Loucy (cell line): ENCODE data around the gene RNF126.

Source experiments
- CTCF ChIP-seq: fragments of 200-600 bp; sonication (generic); conservative IDR thresholded peaks from 2 replicates; pipeline ENCODE4 v1.5.1; 2014; ENCODE audit warnings: mild to moderate bottlenecking, antibody characterized with exemption, low read length
- EZH2phosphoT487 ChIP-seq: fragments of 200-600 bp; IDR thresholded peaks from 2 replicates; pipeline ENCODE4 v1.6.1; 2018; ENCODE audit warnings: antibody characterized with exemption, mild to moderate bottlenecking, moderate library complexity, borderline replicate concordance

DNA sequence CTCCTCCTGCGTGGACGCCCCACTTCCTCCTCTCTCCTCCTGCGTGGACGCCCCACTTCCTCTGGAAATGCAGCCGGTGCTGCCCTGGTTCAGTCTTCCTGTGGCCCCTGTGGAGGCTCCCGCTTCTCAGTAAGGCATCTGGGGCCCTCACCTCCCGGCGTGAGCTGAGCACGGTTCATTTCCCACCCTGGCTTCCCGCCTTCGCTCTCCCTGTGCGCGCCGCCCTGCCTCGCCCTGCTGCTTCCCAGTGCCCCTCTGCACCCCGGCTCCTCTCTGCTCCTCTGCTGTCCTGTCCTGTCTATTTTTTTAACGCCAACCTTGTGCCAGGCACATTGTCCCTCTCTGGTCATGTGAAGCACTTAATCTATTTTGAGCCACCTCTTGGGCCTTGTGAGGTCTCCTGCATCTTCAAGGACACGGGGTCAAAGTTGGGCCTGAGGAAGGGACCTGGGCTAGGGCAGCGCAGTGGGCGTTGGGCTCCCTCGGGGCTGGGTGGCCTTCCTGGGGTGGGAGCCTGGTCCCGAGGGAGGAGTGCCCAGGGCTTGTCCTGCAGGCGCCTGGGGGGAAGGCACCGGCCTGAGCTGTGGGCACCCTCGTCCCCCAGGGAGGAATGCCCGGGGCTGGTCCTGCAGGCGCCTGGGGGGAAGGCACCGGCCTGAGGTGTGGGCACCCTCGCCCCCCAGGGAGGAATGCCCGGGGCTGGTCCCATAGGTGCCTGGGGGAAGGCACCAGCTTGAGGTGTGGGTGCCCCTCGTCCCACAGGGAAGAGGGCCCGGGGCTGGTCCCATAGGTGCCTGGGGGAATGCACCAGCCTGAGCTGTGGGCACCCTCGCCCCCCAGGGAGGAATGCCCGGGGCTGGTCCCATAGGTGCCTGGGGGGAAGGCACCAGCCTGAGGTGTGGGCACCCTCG lies 60.4 kb downstream of the RNF126 start:
- TF ChIP-seq CTCF (no peak), EZH2phosphoT487 (no peak)
